HCT116 (cell line): ENCODE data around the gene EPGN. TPM values are rescaled to one million over a fixed set of nuclear protein-coding genes. Genes with fewer than 3 reads are reported as not detected.
"Not testable (repeated sequence)": the region's sequence is repeated elsewhere in the genome, so short reads cannot be mapped to it uniquely, and the experiment has no call there.

ENCODE experiments used
- ATAC-seq: fragments of 200-7000 bp; cut with Tn5 transposase; 2 replicates; pipeline ENCODE4 v1.9.1; 2020; ENCODE audit warnings: mild to moderate bottlenecking, moderate library complexity
- BruUV-seq: library from RNA; stranded (reverse); fragments of 400-500 nt; replicated peaks from 2 replicates; lab custom pipeline; 2021; lab: Mats Ljungman, UMichigan
- CTCF ChIA-PET: fragments of 300-600 bp; sonication (Branson Sonifier 250); formaldehyde crosslinking; loops from one replicate; lab custom pipeline; 2021; ENCODE audit warnings: antibody characterized with exemption; lab: Charles Lee
- POLR2A ChIA-PET: fragments of 300-600, 350-600 bp; sonication (Branson Sonifier 250); formaldehyde crosslinking; loops from one replicate; lab custom pipeline; 2021; ENCODE audit warnings: antibody characterized with exemption; lab: Charles Lee
- RAD21 ChIA-PET, 2 experiments: fragments of 300-600 bp; sonication (Branson Sonifier 250); formaldehyde crosslinking; loops; one replicate each; lab custom pipeline; 2023; ENCODE audit warnings: low total read pairs in 2 of 2; ENCODE audit not compliant: uncharacterized antibody in 2 of 2, unreplicated experiment in 2 of 2, low non-redundant PET in 1 of 2; lab: Charles Lee
- DNase-seq: peaks from one replicate; pipeline ENCODE4 v3.0.0-alpha.2; 2010; ENCODE audit warnings: low read depth, low spot score
- H2AFZ ChIP-seq: fragments of 200-600 bp; shearing (Covaris generic), sonication (generic); 2 replicates; pipeline ENCODE4 v1.6.1; 2017; ENCODE audit warnings: low read depth, mixed run types, mixed read lengths, antibody characterized with exemption, low read length; ENCODE audit not compliant: poor library complexity, severe bottlenecking
- H3K27ac ChIP-seq: 2 replicates; pipeline ENCODE4 v1.5.1; 2012; ENCODE audit warnings: low read depth, low read length
- H3K27me3 ChIP-seq: fragments of 200-600 bp; sonication (generic); 2 replicates; pipeline ENCODE4 v1.6.1; 2016; ENCODE audit warnings: mixed run types, low read length, mixed read lengths; ENCODE audit not compliant: insufficient read depth
- H3K36me3 ChIP-seq, 2 experiments: fragments of 200-500 bp in 1 of 2; fragments of 200-600 bp in 1 of 2; sonication (Bioruptor generic) in 1 of 2; sonication (generic) in 1 of 2; 2 replicates each; pipeline versions ENCODE4 v1.5.1 to v1.6.1; 2014 to 2016; ENCODE audit warnings: low read length in 2 of 2, inconsistent platforms in 1 of 2, mixed read lengths in 1 of 2, mixed run types in 1 of 2; ENCODE audit not compliant: insufficient read depth in 2 of 2, control insufficient read depth in 1 of 2
- H3K4me1 ChIP-seq, 2 experiments: fragments of 200-600 bp in 1 of 2; sonication (generic) in 1 of 2; 2 replicates each; pipeline versions ENCODE4 v1.5.1 to v1.6.1; 2012 to 2017; ENCODE audit warnings: low read length in 2 of 2, inconsistent platforms in 1 of 2, mild to moderate bottlenecking in 1 of 2, mixed read lengths in 1 of 2, mixed run types in 1 of 2, moderate library complexity in 1 of 2; ENCODE audit not compliant: insufficient read depth in 2 of 2, control insufficient read depth in 1 of 2
- H3K4me2 ChIP-seq: fragments of 200-600 bp; sonication (generic); 2 replicates; pipeline ENCODE4 v1.6.1; 2017; ENCODE audit warnings: mixed run types, low read length, mixed read lengths
- H3K4me3 ChIP-seq, 2 experiments: fragments of 200-600 bp in 1 of 2; sonication (generic) in 1 of 2; replicated peaks in 1 of 2; 2 replicates each; pipeline ENCODE4 v1.5.1; 2011 to 2016; ENCODE audit warnings: low read length in 2 of 2, control low read depth in 1 of 2, low read depth in 1 of 2, mild to moderate bottlenecking in 1 of 2, mixed read lengths in 1 of 2, mixed run types in 1 of 2
- H3K79me2 ChIP-seq: fragments of 200-600 bp; sonication (generic); 2 replicates; pipeline ENCODE4 v1.6.1; 2017; ENCODE audit warnings: mild to moderate bottlenecking, mixed run types, low read length, moderate library complexity, mixed read lengths; ENCODE audit not compliant: insufficient read depth
- H3K9ac ChIP-seq: fragments of 200-600 bp; sonication (generic); 2 replicates; pipeline ENCODE4 v1.6.1; 2016; ENCODE audit warnings: low read length, mixed read lengths
- H3K9me2 ChIP-seq: fragments of 200-600 bp; sonication (generic), shearing (Covaris generic); 2 replicates; pipeline ENCODE4 v1.6.1; 2017; ENCODE audit warnings: mixed run types, mild to moderate bottlenecking, moderate library complexity; ENCODE audit not compliant: insufficient read depth
- H3K9me3 ChIP-seq, 2 experiments: fragments of 200-500 bp in 1 of 2; fragments of 200-600 bp in 1 of 2; sonication (Bioruptor generic) in 1 of 2; sonication (generic) in 1 of 2; 2 replicates each; pipeline ENCODE4 v1.6.1; 2014 to 2017; ENCODE audit warnings: low read length in 2 of 2, mixed read lengths in 2 of 2, inconsistent platforms in 1 of 2, low read depth in 1 of 2, mild to moderate bottlenecking in 1 of 2, mixed run types in 1 of 2, moderate library complexity in 1 of 2; ENCODE audit not compliant: control insufficient read depth in 1 of 2, insufficient read depth in 1 of 2
- H4K20me1 ChIP-seq: fragments of 200-600 bp; sonication (generic), shearing (Covaris generic); 2 replicates; pipeline ENCODE4 v1.6.1; 2017; ENCODE audit warnings: mixed run types, mild to moderate bottlenecking, moderate library complexity; ENCODE audit not compliant: insufficient read depth
- CBX3 ChIP-seq: IDR thresholded peaks from 2 replicates; pipeline ENCODE4 v1.6.1; 2012; ENCODE audit warnings: low read depth
- CEBPB ChIP-seq: IDR thresholded peaks from 2 replicates; pipeline ENCODE4 v1.6.1; 2012; ENCODE audit warnings: low read depth
- CTCF ChIP-seq, 3 experiments: fragments of 200-600 bp in 1 of 3; sonication (generic) in 1 of 3; IDR thresholded peaks in 2 of 3; conservative IDR thresholded peaks in 1 of 3; 2 replicates each; pipeline ENCODE4 v1.5.1; 2012 to 2017; ENCODE audit warnings: low read depth in 2 of 3, low read length in 2 of 3, antibody characterized with exemption in 1 of 3, borderline replicate concordance in 1 of 3, control low read depth in 1 of 3, mild to moderate bottlenecking in 1 of 3, mixed read lengths in 1 of 3, mixed run types in 1 of 3, moderate library complexity in 1 of 3; ENCODE audit not compliant: insufficient read depth in 1 of 3
- ELF1 ChIP-seq: IDR thresholded peaks from 2 replicates; pipeline ENCODE4 v1.6.1; 2012; ENCODE audit warnings: low read depth, borderline replicate concordance
- EZH2 ChIP-seq: fragments of 200-600 bp; sonication (generic); IDR thresholded peaks from 2 replicates; pipeline ENCODE4 v1.6.1; 2017; ENCODE audit warnings: antibody characterized with exemption, mixed run types
- POLR2A ChIP-seq: IDR thresholded peaks from 2 replicates; pipeline ENCODE4 v1.7.0; 2011; ENCODE audit warnings: borderline replicate concordance; ENCODE audit not compliant: insufficient read depth, insufficient read length; ENCODE audit errors: extremely low read depth
- POLR2AphosphoS5 ChIP-seq: IDR thresholded peaks from 2 replicates; pipeline ENCODE4 v1.6.1; 2011; ENCODE audit warnings: mild to moderate bottlenecking, low read depth, low read length, moderate library complexity
- REST ChIP-seq: IDR thresholded peaks from 2 replicates; pipeline ENCODE4 v1.6.1; 2012; ENCODE audit warnings: low read depth
- SP1 ChIP-seq: IDR thresholded peaks from 2 replicates; pipeline ENCODE4 v1.6.1; 2012; ENCODE audit warnings: low read depth
- YY1 ChIP-seq: IDR thresholded peaks from 2 replicates; pipeline ENCODE4 v1.6.1; 2011; ENCODE audit warnings: low read length, low read depth, moderate library complexity, mild to moderate bottlenecking; ENCODE audit not compliant: insufficient replicate concordance; ENCODE audit errors: extremely low read depth
- ZBTB33 ChIP-seq: IDR thresholded peaks from 2 replicates; pipeline ENCODE4 v1.6.1; 2011; ENCODE audit warnings: mild to moderate bottlenecking, low read length, moderate library complexity; ENCODE audit not compliant: insufficient replicate concordance; ENCODE audit errors: extremely low read depth
- ZFX ChIP-seq: fragments of 450-650 bp; IDR thresholded peaks from 2 replicates; pipeline ENCODE4 v1.6.1; 2017
- intact Hi-C: fragments of 100-400 bp; cut with micrococcal nuclease; formaldehyde crosslinking; loops from 2 replicates; pipeline ENCODE4 v1.10.0; 2022
- total RNA-seq: library from RNA; stranded (reverse); gene quantifications from one replicate; pipeline ENCODE4 v1.2.1, GENCODE V29; 2021; ENCODE audit not compliant: unreplicated experiment

EPGN gene
- total RNA-seq, 1 experiment from 2014 or later: 1.5 TPM

GRCh38 chr4:74339501-74339900, 31.2 kb downstream of the EPGN start:
- no peaks in the 10 kb centered on the region for H3K27me3 ChIP-seq
- no peak overlapping the region for H2AFZ ChIP-seq
- ATAC-seq (no peak), DNase-seq (no peak)
- no peaks in the 10 kb centered on the region for H3K4me1 ChIP-seq
- no peaks in the 10 kb centered on the region for H4K20me1 ChIP-seq
- ChIA-PET RAD21 (no interaction called here), POLR2A (no interaction called here), CTCF (no interaction called here)
- no peak overlapping the region for H3K4me2 ChIP-seq
- no peaks in the 10 kb centered on the region for H3K9me2 ChIP-seq
- no peak overlapping the region for H3K27ac ChIP-seq
- no peak overlapping the region for H3K9ac ChIP-seq
- BruUV-seq: no TSS peak
- no peaks in the 10 kb centered on the region for H3K79me2 ChIP-seq
- intact Hi-C loops: no loop called here
- no peak overlapping the region for H3K4me3 ChIP-seq
- peaks cover 0 to 6% of the 10 kb centered on the region in 2 experiments; a peak in 2 of 4 replicates for H3K9me3 ChIP-seq
- H3K36me3 ChIP-seq: no peaks in the 10 kb centered on the region
- no peak for TF ChIP-seq ZBTB33
- no peak for TF ChIP-seq CEBPB
- no peak for TF ChIP-seq CTCF (IDR thresholded peaks at IDR 0.05 in 2 of 3, conservative IDR thresholded peaks at IDR 0.05 in 1 of 3; ENCODE audit: borderline replicate concordance in 1 of 3, insufficient read depth in 1 of 3, low read depth in 2 of 3, low read length in 2 of 3)
- no peak for TF ChIP-seq POLR2AphosphoS5
- TF ChIP-seq CBX3: no peak
- no peak for TF ChIP-seq ELF1
- no peak for TF ChIP-seq YY1
- no peak for TF ChIP-seq SP1
- no peak for TF ChIP-seq EZH2
- TF ChIP-seq POLR2A: no peak
- TF ChIP-seq ZFX: no peak
- TF ChIP-seq REST: no peak

GRCh38 chr4:74340421-74340820, 32.2 kb downstream of the EPGN start:
- H3K4me3 ChIP-seq, H3K27ac ChIP-seq, DNase-seq, H4K20me1 ChIP-seq, H3K9ac ChIP-seq, H3K4me1 ChIP-seq, H2AFZ ChIP-seq, POLR2A ChIA-PET, BruUV-seq, RAD21 ChIA-PET, intact Hi-C loops, H3K4me2 ChIP-seq, ATAC-seq, H3K79me2 ChIP-seq, H3K9me2 ChIP-seq, H3K27me3 ChIP-seq, H3K36me3 ChIP-seq, H3K9me3 ChIP-seq, CTCF ChIA-PET: not testable (repeated sequence)
